ENCODE results near the gene HVCN1.
A peak's percentile ranks its signal among the peaks of the same experiment; 100 is the strongest.

HVCN1 gene

DNA sequence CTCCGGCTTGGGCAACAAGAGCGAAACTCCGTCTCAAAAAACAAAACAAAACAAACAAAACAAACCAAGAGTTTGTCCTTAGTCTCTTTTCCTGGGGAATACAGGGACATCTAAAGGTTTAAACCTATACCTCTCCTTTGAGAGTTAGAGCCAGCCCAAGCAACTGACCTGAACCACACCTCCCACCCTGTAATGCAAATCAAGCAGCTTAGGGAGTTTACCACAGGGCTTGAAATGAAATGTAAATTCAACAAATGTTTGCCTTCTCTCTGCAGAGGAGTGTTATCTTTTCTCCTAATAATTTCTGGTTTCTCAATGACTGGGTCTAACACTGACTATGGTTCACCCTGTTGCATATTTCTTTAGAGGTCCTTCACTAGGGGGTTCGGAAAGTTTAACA is 37.1 kb upstream of the HVCN1 start:
- ChIA-PET POLR2A (no interaction called here), CTCF (no interaction called here)
- Histone ChIP-seq H3K36me3 (ENCODE audit: control insufficient read depth in 2 of 2, insufficient read depth in 1 of 2, low read length in 2 of 2) (peaks cover 76 to 96% of the 10 kb centered on the region in 2 experiments), H3K9me3 (ENCODE audit: control insufficient read depth, insufficient read depth, low read depth, low read length) (no peaks in the 10 kb centered on the region), H3K27ac (ENCODE audit: extremely low read depth, low read depth, low read length) (no peak overlapping the region), H3K4me1 (ENCODE audit: control insufficient read depth, insufficient read depth, low read length) (peaks cover 3% of the 10 kb centered on the region; the same call in 1 of the 2 replicates), H3K4me3 (ENCODE audit: low read depth, low read length) (no peak overlapping the region)
- TF ChIP-seq, protein P1, sequence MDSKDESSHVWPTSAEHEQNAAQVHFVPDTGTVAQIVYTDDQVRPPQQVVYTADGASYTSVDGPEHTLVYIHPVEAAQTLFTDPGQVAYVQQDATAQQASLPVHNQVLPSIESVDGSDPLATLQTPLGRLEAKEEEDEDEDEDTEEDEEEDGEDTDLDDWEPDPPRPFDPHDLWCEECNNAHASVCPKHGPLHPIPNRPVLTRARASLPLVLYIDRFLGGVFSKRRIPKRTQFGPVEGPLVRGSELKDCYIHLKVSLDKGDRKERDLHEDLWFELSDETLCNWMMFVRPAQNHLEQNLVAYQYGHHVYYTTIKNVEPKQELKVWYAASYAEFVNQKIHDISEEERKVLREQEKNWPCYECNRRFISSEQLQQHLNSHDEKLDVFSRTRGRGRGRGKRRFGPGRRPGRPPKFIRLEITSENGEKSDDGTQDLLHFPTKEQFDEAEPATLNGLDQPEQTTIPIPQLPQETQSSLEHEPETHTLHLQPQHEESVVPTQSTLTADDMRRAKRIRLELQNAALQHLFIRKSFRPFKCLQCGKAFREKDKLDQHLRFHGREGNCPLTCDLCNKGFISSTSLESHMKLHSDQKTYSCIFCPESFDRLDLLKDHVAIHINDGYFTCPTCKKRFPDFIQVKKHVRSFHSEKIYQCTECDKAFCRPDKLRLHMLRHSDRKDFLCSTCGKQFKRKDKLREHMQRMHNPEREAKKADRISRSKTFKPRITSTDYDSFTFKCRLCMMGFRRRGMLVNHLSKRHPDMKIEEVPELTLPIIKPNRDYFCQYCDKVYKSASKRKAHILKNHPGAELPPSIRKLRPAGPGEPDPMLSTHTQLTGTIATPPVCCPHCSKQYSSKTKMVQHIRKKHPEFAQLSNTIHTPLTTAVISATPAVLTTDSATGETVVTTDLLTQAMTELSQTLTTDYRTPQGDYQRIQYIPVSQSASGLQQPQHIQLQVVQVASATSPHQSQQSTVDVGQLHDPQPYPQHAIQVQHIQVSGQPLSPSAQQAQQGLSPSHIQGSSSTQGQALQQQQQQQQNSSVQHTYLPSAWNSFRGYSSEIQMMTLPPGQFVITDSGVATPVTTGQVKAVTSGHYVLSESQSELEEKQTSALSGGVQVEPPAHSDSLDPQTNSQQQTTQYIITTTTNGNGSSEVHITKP (tag by site-specific recombination; IDR thresholded peaks at IDR 0.05), result no peak
- TF ChIP-seq ZNF664 (tag by site-specific recombination; IDR thresholded peaks at IDR 0.05), result no peak
- no peak for TF ChIP-seq ZNF341 (tag by site-specific recombination; IDR thresholded peaks at IDR 0.05; ENCODE audit: low read depth)
- TF ChIP-seq ZNF239 (tag by site-specific recombination; IDR thresholded peaks at IDR 0.05), result no peak
- TF ChIP-seq ZNF624 (tag by site-specific recombination; IDR thresholded peaks at IDR 0.05), result no peak
- no peak for TF ChIP-seq SCRT1 (tag by site-specific recombination; IDR thresholded peaks at IDR 0.05; ENCODE audit: borderline replicate concordance)
- no peak for TF ChIP-seq OVOL3 (tag by site-specific recombination; IDR thresholded peaks at IDR 0.05)
- TF ChIP-seq ZIC2 (tag by site-specific recombination; IDR thresholded peaks at IDR 0.05), result no peak
- TF ChIP-seq, protein P2, sequence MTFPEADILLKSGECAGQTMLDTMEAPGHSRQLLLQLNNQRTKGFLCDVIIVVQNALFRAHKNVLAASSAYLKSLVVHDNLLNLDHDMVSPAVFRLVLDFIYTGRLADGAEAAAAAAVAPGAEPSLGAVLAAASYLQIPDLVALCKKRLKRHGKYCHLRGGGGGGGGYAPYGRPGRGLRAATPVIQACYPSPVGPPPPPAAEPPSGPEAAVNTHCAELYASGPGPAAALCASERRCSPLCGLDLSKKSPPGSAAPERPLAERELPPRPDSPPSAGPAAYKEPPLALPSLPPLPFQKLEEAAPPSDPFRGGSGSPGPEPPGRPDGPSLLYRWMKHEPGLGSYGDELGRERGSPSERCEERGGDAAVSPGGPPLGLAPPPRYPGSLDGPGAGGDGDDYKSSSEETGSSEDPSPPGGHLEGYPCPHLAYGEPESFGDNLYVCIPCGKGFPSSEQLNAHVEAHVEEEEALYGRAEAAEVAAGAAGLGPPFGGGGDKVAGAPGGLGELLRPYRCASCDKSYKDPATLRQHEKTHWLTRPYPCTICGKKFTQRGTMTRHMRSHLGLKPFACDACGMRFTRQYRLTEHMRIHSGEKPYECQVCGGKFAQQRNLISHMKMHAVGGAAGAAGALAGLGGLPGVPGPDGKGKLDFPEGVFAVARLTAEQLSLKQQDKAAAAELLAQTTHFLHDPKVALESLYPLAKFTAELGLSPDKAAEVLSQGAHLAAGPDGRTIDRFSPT (tag by site-specific recombination; IDR thresholded peaks at IDR 0.05), result no peak
- no peak for TF ChIP-seq TRIM28 (IDR thresholded peaks at IDR 0.05; ENCODE audit: borderline replicate concordance, low read length)
- TF ChIP-seq REPIN1 (tag by site-specific recombination; IDR thresholded peaks at IDR 0.05; ENCODE audit: low read depth), result no peak
- TF ChIP-seq ZNF174 (tag by site-specific recombination; IDR thresholded peaks at IDR 0.05), result no peak
- no peak for TF ChIP-seq ZNF132 (tag by site-specific recombination; IDR thresholded peaks at IDR 0.05; ENCODE audit: borderline replicate concordance)
- no peak for TF ChIP-seq ZNF747 (tag by site-specific recombination; IDR thresholded peaks at IDR 0.05)
- TF ChIP-seq, protein P3, sequence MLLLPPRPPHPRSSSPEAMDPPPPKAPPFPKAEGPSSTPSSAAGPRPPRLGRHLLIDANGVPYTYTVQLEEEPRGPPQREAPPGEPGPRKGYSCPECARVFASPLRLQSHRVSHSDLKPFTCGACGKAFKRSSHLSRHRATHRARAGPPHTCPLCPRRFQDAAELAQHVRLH (tag by site-specific recombination; IDR thresholded peaks at IDR 0.05), result no peak
- no peak for TF ChIP-seq ZFP37 (tag by site-specific recombination; IDR thresholded peaks at IDR 0.05)
- no peak for TF ChIP-seq ZNF138 (tag by site-specific recombination; IDR thresholded peaks at IDR 0.05; ENCODE audit: borderline replicate concordance)
- TF ChIP-seq, protein P4, sequence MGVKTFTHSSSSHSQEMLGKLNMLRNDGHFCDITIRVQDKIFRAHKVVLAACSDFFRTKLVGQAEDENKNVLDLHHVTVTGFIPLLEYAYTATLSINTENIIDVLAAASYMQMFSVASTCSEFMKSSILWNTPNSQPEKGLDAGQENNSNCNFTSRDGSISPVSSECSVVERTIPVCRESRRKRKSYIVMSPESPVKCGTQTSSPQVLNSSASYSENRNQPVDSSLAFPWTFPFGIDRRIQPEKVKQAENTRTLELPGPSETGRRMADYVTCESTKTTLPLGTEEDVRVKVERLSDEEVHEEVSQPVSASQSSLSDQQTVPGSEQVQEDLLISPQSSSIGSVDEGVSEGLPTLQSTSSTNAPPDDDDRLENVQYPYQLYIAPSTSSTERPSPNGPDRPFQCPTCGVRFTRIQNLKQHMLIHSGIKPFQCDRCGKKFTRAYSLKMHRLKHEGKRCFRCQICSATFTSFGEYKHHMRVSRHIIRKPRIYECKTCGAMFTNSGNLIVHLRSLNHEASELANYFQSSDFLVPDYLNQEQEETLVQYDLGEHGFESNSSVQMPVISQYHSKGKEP (tag by site-specific recombination; IDR thresholded peaks at IDR 0.05), result no peak
- no peak for TF ChIP-seq ZNF324 (tag by site-specific recombination; IDR thresholded peaks at IDR 0.05)

DNA sequence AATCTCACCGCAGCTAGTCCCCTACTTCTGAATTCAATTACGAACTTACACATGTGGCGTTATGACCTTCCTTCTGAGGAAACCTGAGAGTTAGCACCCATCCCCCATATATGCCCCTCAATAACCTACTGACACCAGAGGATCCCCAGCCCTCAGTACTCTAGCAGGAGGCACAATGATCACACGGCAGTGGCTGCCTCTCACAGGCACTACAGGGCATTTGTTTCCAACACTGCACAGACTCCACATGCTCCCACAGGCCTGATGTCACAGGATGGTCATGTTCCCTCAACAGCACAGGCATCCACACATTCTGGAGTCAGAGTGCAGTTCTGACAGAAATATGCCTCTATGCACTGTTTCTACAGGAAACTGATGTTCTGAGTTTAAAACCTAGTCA is 36.4 kb upstream of the HVCN1 start:
- TF ChIP-seq, protein P5, sequence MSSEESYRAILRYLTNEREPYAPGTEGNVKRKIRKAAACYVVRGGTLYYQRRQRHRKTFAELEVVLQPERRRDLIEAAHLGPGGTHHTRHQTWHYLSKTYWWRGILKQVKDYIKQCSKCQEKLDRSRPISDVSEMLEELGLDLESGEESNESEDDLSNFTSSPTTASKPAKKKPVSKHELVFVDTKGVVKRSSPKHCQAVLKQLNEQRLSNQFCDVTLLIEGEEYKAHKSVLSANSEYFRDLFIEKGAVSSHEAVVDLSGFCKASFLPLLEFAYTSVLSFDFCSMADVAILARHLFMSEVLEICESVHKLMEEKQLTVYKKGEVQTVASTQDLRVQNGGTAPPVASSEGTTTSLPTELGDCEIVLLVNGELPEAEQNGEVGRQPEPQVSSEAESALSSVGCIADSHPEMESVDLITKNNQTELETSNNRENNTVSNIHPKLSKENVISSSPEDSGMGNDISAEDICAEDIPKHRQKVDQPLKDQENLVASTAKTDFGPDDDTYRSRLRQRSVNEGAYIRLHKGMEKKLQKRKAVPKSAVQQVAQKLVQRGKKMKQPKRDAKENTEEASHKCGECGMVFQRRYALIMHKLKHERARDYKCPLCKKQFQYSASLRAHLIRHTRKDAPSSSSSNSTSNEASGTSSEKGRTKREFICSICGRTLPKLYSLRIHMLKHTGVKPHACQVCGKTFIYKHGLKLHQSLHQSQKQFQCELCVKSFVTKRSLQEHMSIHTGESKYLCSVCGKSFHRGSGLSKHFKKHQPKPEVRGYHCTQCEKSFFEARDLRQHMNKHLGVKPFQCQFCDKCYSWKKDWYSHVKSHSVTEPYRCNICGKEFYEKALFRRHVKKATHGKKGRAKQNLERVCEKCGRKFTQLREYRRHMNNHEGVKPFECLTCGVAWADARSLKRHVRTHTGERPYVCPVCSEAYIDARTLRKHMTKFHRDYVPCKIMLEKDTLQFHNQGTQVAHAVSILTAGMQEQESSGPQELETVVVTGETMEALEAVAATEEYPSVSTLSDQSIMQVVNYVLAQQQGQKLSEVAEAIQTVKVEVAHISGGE (tag by site-specific recombination; conservative IDR thresholded peaks at IDR 0.05; ENCODE audit: low read depth), result no peak
- TF ChIP-seq ZNF600 (tag by site-specific recombination; IDR thresholded peaks at IDR 0.05), result peak; percentile 50
- POLR2A ChIA-PET, result no interaction called here
- CTCF ChIA-PET, result no interaction called here
- H3K36me3 ChIP-seq (ENCODE audit: control insufficient read depth in 2 of 2, insufficient read depth in 1 of 2, low read length in 2 of 2), result peaks cover 74 to 96% of the 10 kb centered on the region in 2 experiments
- H3K4me1 ChIP-seq (ENCODE audit: control insufficient read depth, insufficient read depth, low read length), result peaks cover 3% of the 10 kb centered on the region; the same call in 1 of the 2 replicates
- H3K27ac ChIP-seq (ENCODE audit: extremely low read depth, low read depth, low read length), result no peak overlapping the region
- no peaks in the 10 kb centered on the region for H3K9me3 ChIP-seq (ENCODE audit: control insufficient read depth, insufficient read depth, low read depth, low read length)
- H3K4me3 ChIP-seq (ENCODE audit: low read depth, low read length), result no peak overlapping the region
